Spleen (tissue), 11 donors: ENCODE data around the gene OSBPL1A. TPM values are rescaled to one million over a fixed set of nuclear protein-coding genes. Genes with fewer than 3 reads are reported as not detected.

Experiments used
- DNase-seq: peaks from one replicate; pipeline ENCODE4 v3.0.0-alpha.2; 2020
- H3K27ac ChIP-seq, 8 donors: fragments of 200-600 bp; sonication (generic) in 7 of 8; 1 replicate in 4 of 8; 2 replicates in 4 of 8; pipeline versions ENCODE4 v1.5.0 to v1.8.0; 2016 to 2021; ENCODE audit warnings: inconsistent platforms in 4 of 8, mild to moderate bottlenecking in 4 of 8, moderate library complexity in 1 of 8
- H3K27me3 ChIP-seq, 7 donors: fragments of 200-600 bp; sonication (generic) in 6 of 7; replicated peaks in 1 of 7; 1 replicate in 4 of 7; 2 replicates in 3 of 7; pipeline versions ENCODE4 v1.5.0 to v1.8.0; 2016 to 2021; ENCODE audit warnings: inconsistent platforms in 3 of 7, mild to moderate bottlenecking in 1 of 7
- H3K36me3 ChIP-seq, 6 donors: fragments of 200-600 bp; sonication (generic) in 5 of 6; 1 replicate in 4 of 6; 2 replicates in 2 of 6; pipeline versions ENCODE4 v1.5.0 to v1.8.0; 2016 to 2021; ENCODE audit warnings: inconsistent platforms in 2 of 6
- H3K4me1 ChIP-seq, 6 donors: fragments of 200-600 bp; sonication (generic) in 5 of 6; 1 replicate in 3 of 6; 2 replicates in 3 of 6; pipeline versions ENCODE4 v1.5.0 to v1.8.0; 2016 to 2021; ENCODE audit warnings: inconsistent platforms in 3 of 6
- H3K4me3 ChIP-seq, 8 donors: fragments of 200-600 bp; sonication (generic) in 7 of 8; 1 replicate in 4 of 8; 2 replicates in 4 of 8; pipeline versions ENCODE4 v1.5.0 to v1.8.0; 2016 to 2021; ENCODE audit warnings: inconsistent platforms in 4 of 8, mild to moderate bottlenecking in 4 of 8, moderate library complexity in 2 of 8
- H3K9me3 ChIP-seq, 8 donors: fragments of 200-600 bp; sonication (generic) in 7 of 8; 1 replicate in 4 of 8; 2 replicates in 4 of 8; pipeline versions ENCODE4 v1.5.0 to v1.8.0; 2016 to 2021; ENCODE audit warnings: inconsistent platforms in 4 of 8
- CTCF ChIP-seq, 11 experiments: fragments of 200-600 bp in 7 of 11; fragments of 450-650 bp in 4 of 11; sonication (generic) in 4 of 11; IDR thresholded peaks in 8 of 11; conservative IDR thresholded peaks in 3 of 11; 1 replicate in 7 of 11; 2 replicates in 4 of 11; pipeline versions ENCODE4 v1.4.0 to v1.8.0; 2016 to 2021; ENCODE audit warnings: antibody characterized with exemption in 11 of 11, inconsistent platforms in 4 of 11, mild to moderate bottlenecking in 1 of 11
- POLR2A ChIP-seq, 3 donors: fragments of 450-650 bp; IDR thresholded peaks; one replicate each; pipeline ENCODE4 v1.5.1; 2017; ENCODE audit warnings: antibody characterized with exemption in 3 of 3, mild to moderate bottlenecking in 1 of 3
- POLR2AphosphoS5 ChIP-seq, 3 donors: sonication (generic); formaldehyde crosslinking; IDR thresholded peaks; one replicate each; pipeline ENCODE4 v1.5.1; 2017; ENCODE audit warnings: antibody characterized with exemption in 3 of 3
- WGBS, 5 donors: extraction: QIAGEN DNeasy Blood & Tissue Kit in 3 of 5; methylation state at CpG; one replicate each; pipeline versions ENCODE4 v1.1.5 to v1.1.7; 2013 to 2018; 5-methylcytosine and 5-hydroxymethylcytosine counted together
- intact Hi-C: fragments of 100-400 bp; cut with DNase I; formaldehyde crosslinking; loops from one replicate; pipeline ENCODE4 v1.15.0; 2023; ENCODE audit warnings: low total_unique reads
- polyA plus RNA-seq, 3 donors: library from polyadenylated mRNA; stranded (reverse); fragments of 200-250 nt; gene quantifications; one replicate each; pipeline ENCODE4 v1.2.1, GENCODE V29; 2013
- total RNA-seq, 7 donors: library from RNA; depleted of rRNA in 3 of 7; stranded (reverse); fragments of >200 nt in 3 of 7; fragmentation: NEBNext Ultra II Directional in 4 of 7; extraction: Animal tissue kit (Norgen Biotek cat#: 25700) in 4 of 7; gene quantifications; one replicate each; pipeline versions ENCODE4 v1.1.0 to v1.2.1, GENCODE V29; 2016 to 2021
- donor health status: healthy with polysubstance abuse.
- donor health status: DM: no; HTN: no; CAD: no; lungs with moderate emphysema.
- donor health status: DM: no; HTN: no; CAD: no.
- donor health status: Bipolar disorder and iron deficiency.
- donor health status: healthy.
- donor health status: DM: no; HTN: no; CAD: no.
- donor health status: DM: yes; HTN: yes; CAD: no.

OSBPL1A gene
- total and polyA plus RNA-seq, 10 donors: 3.8 to 29.6 (median 22.1) TPM

DNA sequence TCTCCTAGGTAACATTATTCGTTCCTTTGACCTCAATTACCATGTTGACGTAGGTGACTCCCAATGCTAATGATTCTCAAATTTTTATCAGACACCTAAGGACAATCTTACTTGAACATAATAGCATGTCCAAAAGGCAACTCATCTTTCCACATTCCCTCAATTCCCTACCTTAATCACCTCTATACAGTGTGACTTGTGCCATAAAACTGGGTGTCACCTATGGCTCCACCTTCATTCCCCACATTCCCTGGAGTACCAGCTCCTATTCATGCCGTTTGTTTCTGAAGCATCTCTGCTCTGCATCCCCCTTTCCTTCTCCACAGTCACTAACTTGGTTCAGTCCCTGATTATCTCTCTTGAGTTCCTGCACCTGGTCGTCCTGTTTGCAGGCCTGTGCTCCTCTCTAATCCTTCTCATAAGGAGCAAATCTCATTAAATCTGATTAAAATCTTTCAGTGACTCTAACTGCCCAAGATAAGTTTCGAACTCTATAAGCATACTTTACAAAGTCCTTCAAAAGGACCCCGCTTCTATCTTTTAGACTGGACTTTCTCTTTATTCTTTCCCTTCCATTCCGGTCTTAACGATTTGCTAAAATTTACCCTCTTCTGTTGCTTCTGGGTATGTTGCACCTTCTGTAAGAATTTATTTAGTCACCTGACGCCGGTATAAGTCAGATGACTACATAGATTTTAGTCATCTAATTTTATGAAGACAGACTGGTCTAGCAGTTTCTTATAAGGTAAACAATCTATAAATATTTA, 128.7 kb downstream of the OSBPL1A start:
- TF ChIP-seq POLR2AphosphoS5 (IDR thresholded peaks at IDR 0.05) (no peak), POLR2A (IDR thresholded peaks at IDR 0.05) (no peak), CTCF (IDR thresholded peaks at IDR 0.05 in 8 of 11, conservative IDR thresholded peaks at IDR 0.05 in 3 of 11) (no peak)
- 90 to 95% (median 94%) methylated on average over 10 of the region's 10 CpGs for WGBS, 5 donors
- Histone ChIP-seq H3K4me3 (no peak overlapping the region), H3K9me3 (peaks cover 0 to 14% (median 2%) of the 10 kb centered on the region in 8 donors), H3K4me1 (peaks cover 5 to 37% (median 19%) of the 10 kb centered on the region in 6 donors), H3K27me3 (peaks cover 0 to 29% (median 3%) of the 10 kb centered on the region in 7 donors), H3K27ac (no peak overlapping the region), H3K36me3 (no peaks in the 10 kb centered on the region)
- intact Hi-C loops: no loop called here
- no peak for DNase-seq

GRCh38 chr18:24267878-24268277, 129.7 kb downstream of the OSBPL1A start:
- intact Hi-C loops: no loop called here
- Histone ChIP-seq H3K9me3 (peaks cover 0 to 14% (median 2%) of the 10 kb centered on the region in 8 donors), H3K4me1 (peaks cover 5 to 27% (median 15%) of the 10 kb centered on the region in 6 donors), H3K4me3 (no peak overlapping the region), H3K36me3 (no peaks in the 10 kb centered on the region), H3K27ac (peak overlapping the region in 1 of 8 donors; percentile 17), H3K27me3 (peaks cover 0 to 26% (median 3%) of the 10 kb centered on the region in 7 donors)
- no peak for DNase-seq
- TF ChIP-seq POLR2A (IDR thresholded peaks at IDR 0.05): no peak
- no peak for TF ChIP-seq CTCF (IDR thresholded peaks at IDR 0.05 in 8 of 11, conservative IDR thresholded peaks at IDR 0.05 in 3 of 11)
- TF ChIP-seq POLR2AphosphoS5 (IDR thresholded peaks at IDR 0.05): no peak
- 75 to 91% (median 79%) methylated on average over 1 of the region's 1 CpG for WGBS, 5 donors

DNA sequence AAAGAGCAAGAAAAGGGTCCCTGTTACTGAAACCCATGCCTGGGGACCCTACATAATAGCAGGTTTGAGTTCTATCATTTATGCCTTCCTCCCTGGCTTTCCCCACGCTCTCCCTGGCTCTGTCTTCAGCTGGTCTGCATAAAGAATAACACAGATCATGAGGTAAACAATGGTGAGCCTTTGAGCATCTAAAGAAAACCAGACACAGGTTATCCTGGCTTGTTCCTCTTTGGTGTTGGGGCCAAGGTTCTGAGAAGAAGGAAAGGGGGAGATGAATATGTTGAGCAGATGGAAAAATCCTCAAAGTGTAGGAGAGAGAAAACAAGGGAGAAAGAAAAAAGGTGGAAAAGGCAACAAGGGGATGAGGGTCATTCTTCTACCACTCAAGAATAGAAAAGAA, 131.5 kb downstream of the OSBPL1A start:
- peaks cover 0 to 12% (median 3%) of the 10 kb centered on the region in 6 donors for H3K4me1 ChIP-seq
- intact Hi-C loops: no loop called here
- H3K36me3 ChIP-seq: no peaks in the 10 kb centered on the region
- no peak for DNase-seq
- 44 to 96% (median 87%) methylated on average over 1 of the region's 1 CpG for WGBS, 5 donors
- H3K9me3 ChIP-seq: peaks cover 0 to 14% (median 2%) of the 10 kb centered on the region in 8 donors
- TF ChIP-seq POLR2A (IDR thresholded peaks at IDR 0.05) (no peak), CTCF (IDR thresholded peaks at IDR 0.05 in 8 of 11, conservative IDR thresholded peaks at IDR 0.05 in 3 of 11) (no peak), POLR2AphosphoS5 (IDR thresholded peaks at IDR 0.05) (no peak)
- H3K27ac ChIP-seq: no peak overlapping the region
- no peak overlapping the region for H3K4me3 ChIP-seq
- H3K27me3 ChIP-seq: peaks cover 0 to 9% (median 0%) of the 10 kb centered on the region in 7 donors

DNA sequence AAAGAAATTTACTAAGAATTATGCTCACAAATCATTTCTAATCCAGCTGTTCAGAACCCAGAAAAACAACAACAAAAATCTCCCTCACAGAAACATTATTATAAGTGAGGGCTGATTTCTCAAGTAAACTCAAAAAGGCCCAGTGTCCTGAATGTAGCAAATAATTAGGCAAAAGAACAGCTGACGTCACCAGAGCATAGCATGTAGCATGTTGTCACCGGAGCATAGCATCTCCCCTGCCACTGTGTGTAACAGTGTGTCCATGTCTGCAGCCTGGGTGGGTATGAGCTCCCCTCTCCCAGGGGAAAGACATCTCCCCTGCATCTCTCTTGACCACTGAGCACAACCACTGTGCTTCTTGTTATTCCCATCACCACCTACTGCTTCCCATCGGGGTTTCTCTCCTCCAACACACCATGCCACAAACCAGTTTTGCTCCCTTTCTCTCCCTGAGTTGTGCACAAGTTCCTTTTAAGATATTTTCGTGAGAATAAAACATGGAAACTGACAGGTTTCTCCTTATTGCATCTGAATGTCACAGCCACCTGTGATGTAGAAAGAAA, 132.0 kb downstream of the OSBPL1A start:
- H3K27ac ChIP-seq: no peak overlapping the region
- 72 to 89% (median 86%) methylated on average over 4 of the region's 4 CpGs for WGBS, 5 donors
- H3K4me3 ChIP-seq: no peak overlapping the region
- TF ChIP-seq CTCF (IDR thresholded peaks at IDR 0.05 in 8 of 11, conservative IDR thresholded peaks at IDR 0.05 in 3 of 11) (no peak), POLR2A (IDR thresholded peaks at IDR 0.05) (no peak), POLR2AphosphoS5 (IDR thresholded peaks at IDR 0.05) (no peak)
- DNase-seq: no peak
- no peaks in the 10 kb centered on the region for H3K36me3 ChIP-seq
- peaks cover 0 to 6% (median 0%) of the 10 kb centered on the region in 6 donors for H3K4me1 ChIP-seq
- H3K9me3 ChIP-seq: peaks cover 0 to 14% (median 2%) of the 10 kb centered on the region in 8 donors
- H3K27me3 ChIP-seq: peaks cover 0 to 4% (median 0%) of the 10 kb centered on the region in 7 donors
- intact Hi-C loops: no loop called here
